HG03159 (cell line): ENCODE measurements around the gene MPRIP.
"Not testable (repeated sequence)": the region's sequence is repeated elsewhere in the genome, so short reads cannot be mapped to it uniquely, and the experiment has no call there.

Experiments
- ATAC-seq: cut with Tn5 transposase; IDR thresholded peaks from one replicate; pipeline ENCODE4 v1.9.1; 2021; ENCODE audit warnings: mild to moderate bottlenecking, moderate library complexity; ENCODE audit not compliant: unreplicated experiment

The MPRIP gene

GRCh38 chr17:17011043-17011907 lies 31.0 kb upstream of the MPRIP start:
- ATAC-seq = not testable (repeated sequence)

GRCh38 chr17:17013828-17014747 lies 28.2 kb upstream of the MPRIP start:
- ATAC-seq = not testable (repeated sequence)

- ATAC-seq = not testable (repeated sequence)
Measured at GRCh38 chr17:17014748-17015124, 27.5 kb upstream of the MPRIP start.

- ATAC-seq = no peak
Measured at GRCh38 chr17:17015230-17015629, 27.0 kb upstream of the MPRIP start.

- not testable (repeated sequence) for ATAC-seq
Measured at GRCh38 chr17:17016199-17017197, 25.8 kb upstream of the MPRIP start.

- ATAC-seq = no peak
Measured at GRCh38 chr17:17017343-17018014, 24.8 kb upstream of the MPRIP start.

- no peak for ATAC-seq
Measured at GRCh38 chr17:17018021-17018441, 24.2 kb upstream of the MPRIP start.

GRCh38 chr17:17018612-17019429 lies 23.4 kb upstream of the MPRIP start:
- no peak for ATAC-seq

GRCh38 chr17:17019430-17019762 lies 22.9 kb upstream of the MPRIP start:
- no peak for ATAC-seq

- ATAC-seq = no peak
Measured at GRCh38 chr17:17019891-17020456, 22.3 kb upstream of the MPRIP start.

GRCh38 chr17:17020821-17021193 lies 21.4 kb upstream of the MPRIP start:
- ATAC-seq = no peak

- ATAC-seq = no peak
Measured at GRCh38 chr17:17021194-17021863, 20.9 kb upstream of the MPRIP start.

GRCh38 chr17:17022011-17022410 lies 20.2 kb upstream of the MPRIP start:
- ATAC-seq = no peak

- ATAC-seq = no peak
Measured at GRCh38 chr17:17022456-17022855, 19.8 kb upstream of the MPRIP start.

GRCh38 chr17:17024778-17025300 lies 17.4 kb upstream of the MPRIP start:
- ATAC-seq = no peak

GRCh38 chr17:17025621-17026020 lies 16.6 kb upstream of the MPRIP start:
- ATAC-seq = no peak

- ATAC-seq = no peak
Measured at GRCh38 chr17:17026163-17026562, 16.1 kb upstream of the MPRIP start.

- no peak for ATAC-seq
Measured at GRCh38 chr17:17027442-17028058, 14.7 kb upstream of the MPRIP start.
